Measurements from ENCODE around the gene GNB3.

Gene GNB3

GRCh38 chr12:6831450-6831995 is 9.2 kb upstream of the GNB3 start:
- H3K4me3 ChIP-seq (ENCODE audit: low read length): no peak overlapping the region
- H3K79me2 ChIP-seq (ENCODE audit: low read length): no peaks in the 10 kb centered on the region
- no peak for TF ChIP-seq EZH2phosphoT487 (IDR thresholded peaks at IDR 0.05; ENCODE audit: low read depth)
- TF ChIP-seq CTCF (IDR thresholded peaks at IDR 0.05; ENCODE audit: low read depth, low read length): no peak
- H3K36me3 ChIP-seq (replicated peaks; ENCODE audit: low read depth, low read length): peaks cover 2% of the 10 kb centered on the region
- H4K20me1 ChIP-seq (ENCODE audit: insufficient read depth, low read length): no peaks in the 10 kb centered on the region
- no peak overlapping the region for H3K27ac ChIP-seq (ENCODE audit: low read length)
- H2AFZ ChIP-seq (ENCODE audit: low read depth, low read length): no peak overlapping the region
- H3K9me3 ChIP-seq (ENCODE audit: insufficient read depth, low read length): no peaks in the 10 kb centered on the region
- no peak overlapping the region for H3K4me2 ChIP-seq (ENCODE audit: low read length)
- peaks cover 9% of the 10 kb centered on the region; the same call in 1 of the 2 replicates for H3K27me3 ChIP-seq (ENCODE audit: low read depth, low read length)
- H3K4me1 ChIP-seq (ENCODE audit: low read length): peaks cover 16% of the 10 kb centered on the region
- no peak overlapping the region for H3K9ac ChIP-seq (ENCODE audit: low read length)

GRCh38 chr12:6832125-6832524 is 8.6 kb upstream of the GNB3 start:
- Histone ChIP-seq H3K36me3 (replicated peaks; ENCODE audit: low read depth, low read length) (peaks cover 2% of the 10 kb centered on the region), H3K27me3 (ENCODE audit: low read depth, low read length) (peaks cover 9% of the 10 kb centered on the region; the same call in 1 of the 2 replicates), H3K79me2 (ENCODE audit: low read length) (no peaks in the 10 kb centered on the region), H2AFZ (ENCODE audit: low read depth, low read length) (no peak overlapping the region), H3K9me3 (ENCODE audit: insufficient read depth, low read length) (no peaks in the 10 kb centered on the region), H3K4me3 (ENCODE audit: low read length) (no peak overlapping the region), H3K9ac (ENCODE audit: low read length) (no peak overlapping the region), H3K4me2 (ENCODE audit: low read length) (no peak overlapping the region), H4K20me1 (ENCODE audit: insufficient read depth, low read length) (no peaks in the 10 kb centered on the region), H3K27ac (ENCODE audit: low read length) (no peak overlapping the region), H3K4me1 (ENCODE audit: low read length) (peaks cover 16% of the 10 kb centered on the region)
- TF ChIP-seq CTCF (IDR thresholded peaks at IDR 0.05; ENCODE audit: low read depth, low read length) (no peak), EZH2phosphoT487 (IDR thresholded peaks at IDR 0.05; ENCODE audit: low read depth) (no peak)

- TF ChIP-seq EZH2phosphoT487 (IDR thresholded peaks at IDR 0.05; ENCODE audit: low read depth) (no peak), CTCF (IDR thresholded peaks at IDR 0.05; ENCODE audit: low read depth, low read length) (no peak)
- peaks cover 2% of the 10 kb centered on the region for H3K36me3 ChIP-seq (replicated peaks; ENCODE audit: low read depth, low read length)
Observed at GRCh38 chr12:6833189-6833890, 7.4 kb upstream of the GNB3 start.

GRCh38 chr12:6834254-6834653 is 6.5 kb upstream of the GNB3 start:
- H3K9me3 ChIP-seq (ENCODE audit: insufficient read depth, low read length): no peaks in the 10 kb centered on the region
- H3K27ac ChIP-seq (ENCODE audit: low read length): no peak overlapping the region
- no peak overlapping the region for H3K4me3 ChIP-seq (ENCODE audit: low read length)
- no peaks in the 10 kb centered on the region for H4K20me1 ChIP-seq (ENCODE audit: insufficient read depth, low read length)
- peaks cover 24% of the 10 kb centered on the region for H3K4me1 ChIP-seq (ENCODE audit: low read length)
- no peak overlapping the region for H2AFZ ChIP-seq (ENCODE audit: low read depth, low read length)
- H3K9ac ChIP-seq (ENCODE audit: low read length): no peak overlapping the region
- H3K4me2 ChIP-seq (ENCODE audit: low read length): no peak overlapping the region
- H3K79me2 ChIP-seq (ENCODE audit: low read length): no peaks in the 10 kb centered on the region
- H3K27me3 ChIP-seq (ENCODE audit: low read depth, low read length): peaks cover 9% of the 10 kb centered on the region; the same call in 1 of the 2 replicates
- peaks cover 2% of the 10 kb centered on the region for H3K36me3 ChIP-seq (replicated peaks; ENCODE audit: low read depth, low read length)
- no peak for TF ChIP-seq CTCF (IDR thresholded peaks at IDR 0.05; ENCODE audit: low read depth, low read length)
- no peak for TF ChIP-seq EZH2phosphoT487 (IDR thresholded peaks at IDR 0.05; ENCODE audit: low read depth)

More at GRCh38 chr12:6833189-6833890, 7.4 kb upstream of the GNB3 start:
- no peak overlapping the region for H2AFZ ChIP-seq (ENCODE audit: low read depth, low read length)
- H3K79me2 ChIP-seq (ENCODE audit: low read length): no peaks in the 10 kb centered on the region
- peaks cover 9% of the 10 kb centered on the region; the same call in 1 of the 2 replicates for H3K27me3 ChIP-seq (ENCODE audit: low read depth, low read length)
- no peak overlapping the region for H3K27ac ChIP-seq (ENCODE audit: low read length)
- no peaks in the 10 kb centered on the region for H3K9me3 ChIP-seq (ENCODE audit: insufficient read depth, low read length)
- H3K4me2 ChIP-seq (ENCODE audit: low read length): no peak overlapping the region
- H4K20me1 ChIP-seq (ENCODE audit: insufficient read depth, low read length): no peaks in the 10 kb centered on the region
- peaks cover 14% of the 10 kb centered on the region for H3K4me1 ChIP-seq (ENCODE audit: low read length)
- no peak overlapping the region for H3K4me3 ChIP-seq (ENCODE audit: low read length)
- no peak overlapping the region for H3K9ac ChIP-seq (ENCODE audit: low read length)

All from OCI-LY3 (cell line).